ENCODE data around the gene SIRPB1.
A peak's percentile ranks its signal among the peaks of the same experiment; 100 is the strongest.
"Not testable (repeated sequence)": the region's sequence is repeated elsewhere in the genome, so short reads cannot be mapped to it uniquely, and the experiment has no call there.

SIRPB1 gene

GRCh38 chr20:1651268-1652058 lies 31.7 kb upstream of the SIRPB1 start:
- Mint-ChIP-seq H3K9me3 (no peaks in the 10 kb centered on the region), H3K27me3 (no peaks in the 10 kb centered on the region), H3K4me1 (ENCODE audit: low read depth) (peaks cover 35% of the 10 kb centered on the region), H3K27ac (peak overlapping the region; percentile 58), H3K36me3 (ENCODE audit: low read depth) (no peaks in the 10 kb centered on the region), H3K4me3 (no peak overlapping the region)
- intact Hi-C loops (cut with micrococcal nuclease), result no loop called here

GRCh38 chr20:1648101-1648500 lies 28.3 kb upstream of the SIRPB1 start:
- peaks cover 4% of the 10 kb centered on the region for H3K27me3 Mint-ChIP-seq
- H3K4me3 Mint-ChIP-seq, result no peak overlapping the region
- no peaks in the 10 kb centered on the region for H3K9me3 Mint-ChIP-seq
- no peaks in the 10 kb centered on the region for H3K36me3 Mint-ChIP-seq (ENCODE audit: low read depth)
- H3K4me1 Mint-ChIP-seq (ENCODE audit: low read depth), result peaks cover 25% of the 10 kb centered on the region
- intact Hi-C loops (cut with micrococcal nuclease), result no loop called here
- H3K27ac Mint-ChIP-seq, result no peak overlapping the region

- Mint-ChIP-seq H3K9me3 (no peaks in the 10 kb centered on the region), H3K27ac (no peak overlapping the region), H3K36me3 (ENCODE audit: low read depth) (no peaks in the 10 kb centered on the region), H3K27me3 (peaks cover 4% of the 10 kb centered on the region), H3K4me1 (ENCODE audit: low read depth) (peaks cover 21% of the 10 kb centered on the region), H3K4me3 (no peak overlapping the region)
- intact Hi-C loops (cut with micrococcal nuclease), result no loop called here
Measured at GRCh38 chr20:1646975-1647431, 27.2 kb upstream of the SIRPB1 start.

- H3K36me3 Mint-ChIP-seq (ENCODE audit: low read depth), result no peaks in the 10 kb centered on the region
- no peak overlapping the region for H3K27ac Mint-ChIP-seq
- H3K4me1 Mint-ChIP-seq (ENCODE audit: low read depth), result peaks cover 7% of the 10 kb centered on the region
- intact Hi-C loops (cut with micrococcal nuclease), result no loop called here
- peaks cover 4% of the 10 kb centered on the region for H3K27me3 Mint-ChIP-seq
- H3K9me3 Mint-ChIP-seq, result no peaks in the 10 kb centered on the region
- no peak overlapping the region for H3K4me3 Mint-ChIP-seq
Measured at GRCh38 chr20:1644101-1644962, 24.5 kb upstream of the SIRPB1 start.

- H3K9me3 Mint-ChIP-seq; H3K36me3 Mint-ChIP-seq (ENCODE audit: low read depth); H3K4me3 Mint-ChIP-seq; H3K27ac Mint-ChIP-seq; H3K27me3 Mint-ChIP-seq: not testable (repeated sequence)
- H3K4me1 Mint-ChIP-seq (ENCODE audit: low read depth), result peaks cover 10% of the 10 kb centered on the region
- intact Hi-C loops (cut with micrococcal nuclease), result loop anchor here (10.0 kb wide), 1 partner anchor 124 kb away; no protein-coding TSS in a partner anchor
Measured at GRCh38 chr20:1638643-1639042, 18.8 kb upstream of the SIRPB1 start.

GRCh38 chr20:1637755-1638154 lies 17.9 kb upstream of the SIRPB1 start:
- Mint-ChIP-seq H3K27ac (no peak overlapping the region), H3K9me3 (no peaks in the 10 kb centered on the region), H3K4me3 (no peak overlapping the region), H3K27me3 (no peaks in the 10 kb centered on the region), H3K4me1 (ENCODE audit: low read depth) (peaks cover 14% of the 10 kb centered on the region), H3K36me3 (ENCODE audit: low read depth) (no peaks in the 10 kb centered on the region)
- intact Hi-C loops (cut with micrococcal nuclease), result loop anchor here (10.0 kb wide), 1 partner anchor 123 kb away; no protein-coding TSS in a partner anchor

GRCh38 chr20:1637226-1637625 lies 17.4 kb upstream of the SIRPB1 start:
- Mint-ChIP-seq H3K4me1 (ENCODE audit: low read depth) (peaks cover 14% of the 10 kb centered on the region), H3K27ac (no peak overlapping the region), H3K27me3 (no peaks in the 10 kb centered on the region), H3K9me3 (no peaks in the 10 kb centered on the region), H3K4me3 (no peak overlapping the region), H3K36me3 (ENCODE audit: low read depth) (no peaks in the 10 kb centered on the region)
- intact Hi-C loops (cut with micrococcal nuclease), result loop anchor here (10.0 kb wide), 1 partner anchor 122 kb away; no protein-coding TSS in a partner anchor

- Mint-ChIP-seq H3K9me3 (no peaks in the 10 kb centered on the region), H3K4me1 (ENCODE audit: low read depth) (peaks cover 19% of the 10 kb centered on the region), H3K27me3 (no peaks in the 10 kb centered on the region), H3K36me3 (ENCODE audit: low read depth) (no peaks in the 10 kb centered on the region), H3K4me3 (no peak overlapping the region), H3K27ac (no peak overlapping the region)
- intact Hi-C loops (cut with micrococcal nuclease), result loop anchor here (10.0 kb wide), 1 partner anchor 122 kb away; no protein-coding TSS in a partner anchor
Measured at GRCh38 chr20:1636621-1637020, 16.8 kb upstream of the SIRPB1 start.

- H3K4me1 Mint-ChIP-seq (ENCODE audit: low read depth), result peaks cover 23% of the 10 kb centered on the region
- H3K27me3 Mint-ChIP-seq, result no peaks in the 10 kb centered on the region
- intact Hi-C loops (cut with micrococcal nuclease), result loop anchor here (10.0 kb wide), 1 partner anchor 121 kb away; no protein-coding TSS in a partner anchor
- H3K27ac Mint-ChIP-seq, result no peak overlapping the region
- H3K9me3 Mint-ChIP-seq, result no peaks in the 10 kb centered on the region
- H3K36me3 Mint-ChIP-seq (ENCODE audit: low read depth), result no peaks in the 10 kb centered on the region
- no peak overlapping the region for H3K4me3 Mint-ChIP-seq
Measured at GRCh38 chr20:1635291-1635979, 15.6 kb upstream of the SIRPB1 start.

- intact Hi-C loops (cut with micrococcal nuclease), result loop anchor here (10.0 kb wide), 1 partner anchor 119 kb away; no protein-coding TSS in a partner anchor
- Mint-ChIP-seq H3K4me3 (no peak overlapping the region), H3K9me3 (no peaks in the 10 kb centered on the region), H3K4me1 (ENCODE audit: low read depth) (peaks cover 35% of the 10 kb centered on the region), H3K27ac (no peak overlapping the region), H3K27me3 (no peaks in the 10 kb centered on the region), H3K36me3 (ENCODE audit: low read depth) (no peaks in the 10 kb centered on the region)
Measured at GRCh38 chr20:1633535-1633934, 13.7 kb upstream of the SIRPB1 start.

- no peaks in the 10 kb centered on the region for H3K36me3 Mint-ChIP-seq (ENCODE audit: low read depth)
- H3K4me3 Mint-ChIP-seq, result no peak overlapping the region
- intact Hi-C loops (cut with micrococcal nuclease), result loop anchor here (10.0 kb wide), 1 partner anchor 117 kb away; no protein-coding TSS in a partner anchor
- no peaks in the 10 kb centered on the region for H3K9me3 Mint-ChIP-seq
- H3K27me3 Mint-ChIP-seq, result no peaks in the 10 kb centered on the region
- H3K27ac Mint-ChIP-seq, result no peak overlapping the region
- H3K4me1 Mint-ChIP-seq (ENCODE audit: low read depth), result peaks cover 44% of the 10 kb centered on the region
Measured at GRCh38 chr20:1632178-1632577, 12.4 kb upstream of the SIRPB1 start.

GRCh38 chr20:1631309-1632151 lies 11.7 kb upstream of the SIRPB1 start:
- Mint-ChIP-seq H3K36me3 (ENCODE audit: low read depth) (no peaks in the 10 kb centered on the region), H3K27ac (no peak overlapping the region), H3K9me3 (no peaks in the 10 kb centered on the region), H3K27me3 (no peaks in the 10 kb centered on the region), H3K4me3 (no peak overlapping the region), H3K4me1 (ENCODE audit: low read depth) (peaks cover 51% of the 10 kb centered on the region)
- intact Hi-C loops (cut with micrococcal nuclease), result loop anchor here (10.0 kb wide), 1 partner anchor 117 kb away; no protein-coding TSS in a partner anchor

- intact Hi-C loops (cut with micrococcal nuclease), result loop anchor here (10.0 kb wide), 1 partner anchor 115 kb away; no protein-coding TSS in a partner anchor
- no peaks in the 10 kb centered on the region for H3K27me3 Mint-ChIP-seq
- H3K9me3 Mint-ChIP-seq, result no peaks in the 10 kb centered on the region
- no peak overlapping the region for H3K4me3 Mint-ChIP-seq
- no peak overlapping the region for H3K27ac Mint-ChIP-seq
- H3K4me1 Mint-ChIP-seq (ENCODE audit: low read depth), result peaks cover 62% of the 10 kb centered on the region
- no peaks in the 10 kb centered on the region for H3K36me3 Mint-ChIP-seq (ENCODE audit: low read depth)
Measured at GRCh38 chr20:1630186-1630585, 10.4 kb upstream of the SIRPB1 start.

All from dendritic cell treated with granulocyte-macrophage colony-stimulating factor and Interleukin-4, amounts not matched to agents 40 ng/mL and 50 ng/mL, for 4 days (primary cell).